ENCODE results near the gene SMIM28.

SMIM28 gene

DNA sequence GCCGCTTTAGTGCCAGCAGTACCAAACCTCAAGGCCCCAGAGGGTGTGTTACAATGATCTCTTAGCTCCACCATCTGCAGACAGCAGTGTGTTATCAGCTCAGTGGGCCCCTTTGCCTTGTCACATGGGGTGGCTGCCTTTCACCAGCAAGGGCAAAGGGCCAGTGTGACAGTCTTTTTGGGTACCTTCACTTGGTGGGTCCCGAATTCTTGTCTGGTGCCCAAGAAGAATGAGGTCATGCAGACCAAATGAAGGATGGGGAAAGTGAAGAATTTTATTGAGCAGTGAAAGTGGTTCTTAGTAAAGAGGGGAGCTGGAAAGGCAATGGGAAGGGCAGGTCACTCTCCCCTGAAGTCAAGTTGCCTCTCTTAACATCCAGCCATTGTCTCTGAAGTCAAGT lies 2.9 kb upstream of the SMIM28 start:
- no peak for DNase-seq

- no peak for DNase-seq
Observed at GRCh38 chr6:138377042-138377441, 663 bp upstream of the SMIM28 start.

DNA sequence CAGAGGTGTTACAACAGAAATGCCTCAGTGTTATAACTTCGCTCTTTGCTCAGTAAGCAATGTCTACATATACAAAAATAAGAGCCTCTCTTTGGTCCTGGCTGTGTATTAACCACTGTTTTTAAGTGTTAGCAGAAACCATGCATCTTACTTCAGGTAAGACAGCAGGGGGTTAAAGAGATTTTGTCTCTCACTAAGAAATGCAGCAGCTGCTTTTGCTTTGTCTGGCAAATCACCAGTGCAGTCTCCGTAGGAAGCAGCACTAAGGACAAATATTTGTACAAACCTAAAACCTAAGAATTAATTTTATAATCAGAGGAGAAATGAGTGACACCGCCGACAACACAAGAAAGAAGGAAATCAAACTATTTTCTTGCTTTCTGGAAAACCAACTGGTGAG lies 758 bp downstream of the SMIM28 start:
- no peak for DNase-seq

DNA sequence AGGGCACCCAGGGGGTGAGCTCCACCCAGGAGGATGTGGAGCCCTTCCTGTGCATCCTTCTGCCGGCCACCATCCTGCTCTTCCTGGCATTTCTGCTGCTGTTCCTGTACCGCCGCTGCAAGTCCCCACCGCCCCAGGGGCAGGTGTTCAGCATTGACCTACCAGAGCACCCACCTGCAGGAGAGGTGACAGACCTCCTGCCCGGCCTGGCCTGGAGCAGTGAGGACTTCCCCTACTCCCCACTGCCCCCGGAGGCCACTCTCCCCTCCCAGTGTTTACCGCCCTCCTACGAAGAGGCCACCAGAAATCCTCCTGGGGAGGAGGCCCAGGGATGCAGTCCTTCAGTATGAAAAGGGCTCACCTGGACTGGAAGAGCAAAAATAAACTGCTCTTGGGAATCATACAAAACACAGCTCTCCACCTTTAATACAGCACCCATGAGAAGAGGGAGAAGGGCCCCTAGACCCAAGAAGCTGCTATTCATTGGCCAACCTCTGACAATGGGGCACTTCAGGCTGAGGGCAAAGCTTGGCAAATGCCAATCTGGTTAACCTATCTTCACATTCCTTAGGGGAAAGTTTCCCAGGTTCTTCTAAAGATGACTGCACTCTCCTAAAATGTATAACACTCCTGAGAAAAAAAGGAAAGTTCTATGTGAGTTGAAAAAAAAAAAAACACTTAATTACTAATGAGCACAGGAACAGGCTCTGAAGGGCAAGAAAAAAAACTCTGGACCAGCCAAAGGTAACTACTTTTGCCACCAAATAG lies 5.0 kb downstream of the SMIM28 start:
- no peak for DNase-seq

DNA sequence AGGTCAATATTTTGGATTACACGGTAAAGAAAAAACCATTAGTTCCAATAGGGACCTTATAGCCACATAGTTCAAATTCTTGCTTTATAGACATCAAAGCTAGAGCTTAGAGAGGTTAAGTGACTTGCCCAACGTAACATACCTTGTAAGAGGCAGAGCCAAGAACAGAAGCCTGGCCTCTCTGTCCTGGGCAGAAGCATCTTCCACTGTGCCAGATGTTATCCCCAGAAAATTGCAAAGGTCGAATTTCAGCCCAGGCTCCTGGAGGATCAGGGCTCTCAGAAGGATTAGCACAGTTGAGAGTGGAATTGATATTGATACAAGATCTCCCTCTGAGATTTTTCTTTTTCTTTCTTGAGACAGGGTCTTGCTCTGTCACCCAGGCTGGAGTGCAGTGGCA lies 6.1 kb downstream of the SMIM28 start:
- no peak for DNase-seq

- DNase-seq, result no peak
Observed at GRCh38 chr6:138386897-138387296, 9.2 kb downstream of the SMIM28 start.

DNA sequence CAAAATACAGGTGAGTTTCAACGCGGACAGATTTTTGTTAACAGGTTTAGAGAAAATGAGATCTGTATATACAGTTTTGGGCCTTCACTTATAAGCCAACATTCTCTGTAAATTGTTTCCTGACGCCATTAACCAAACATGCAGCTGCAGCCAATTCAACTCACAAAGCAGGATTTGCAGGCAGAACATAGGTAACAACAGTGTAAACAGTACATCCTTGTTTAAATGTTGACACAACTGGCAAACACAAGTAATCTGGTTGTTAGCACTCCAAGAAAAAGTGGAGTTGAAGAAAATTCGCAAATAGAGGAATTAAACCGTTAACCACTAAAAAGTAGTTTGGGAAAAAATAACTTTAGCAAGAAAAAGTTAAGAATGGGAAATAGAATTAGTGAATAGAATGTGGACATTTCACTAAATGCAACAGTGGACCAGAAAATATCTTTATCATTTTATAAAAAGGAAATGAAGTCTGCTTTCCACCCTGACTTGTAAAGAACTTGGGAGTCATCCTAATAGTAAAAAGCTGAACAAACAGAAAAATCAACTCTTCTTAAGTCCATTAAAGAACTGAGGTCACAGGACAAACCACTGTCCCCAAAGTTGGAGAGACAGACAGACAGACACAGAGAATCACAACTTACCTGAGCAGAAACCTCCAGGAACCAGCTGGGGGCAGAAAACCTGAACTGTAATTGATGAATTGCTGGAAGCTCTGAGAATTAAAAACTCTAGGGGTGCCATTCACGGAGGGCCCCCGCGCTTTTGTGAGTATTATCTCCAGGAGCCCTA lies 10.1 kb downstream of the SMIM28 start:
- DNase-seq, result no peak

GRCh38 chr6:138389551-138389950 lies 11.8 kb downstream of the SMIM28 start:
- DNase-seq, result no peak

- no peak for DNase-seq
Observed at GRCh38 chr6:138393871-138394783, 16.4 kb downstream of the SMIM28 start.

DNA sequence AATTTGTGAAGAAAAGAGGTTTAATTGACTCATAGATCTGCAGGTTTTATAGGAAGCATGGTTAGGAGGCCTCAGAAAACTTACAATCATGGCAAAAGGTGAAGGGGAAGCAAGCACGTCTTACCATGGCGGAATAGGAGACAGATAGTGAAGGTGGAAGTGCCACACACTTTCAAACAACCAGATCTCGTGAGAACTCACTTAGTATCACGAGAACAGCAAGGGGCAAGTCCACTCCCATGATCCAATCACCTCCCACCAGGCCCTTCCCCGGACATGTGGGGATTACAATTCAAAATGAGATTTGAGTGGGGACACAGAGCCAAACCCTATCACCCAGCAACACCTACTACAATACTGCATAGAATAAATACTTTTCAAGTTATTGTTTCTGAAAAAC lies 19.0 kb downstream of the SMIM28 start:
- DNase-seq, result no peak

- DNase-seq, result no peak
Observed at GRCh38 chr6:138397128-138398122, 19.7 kb downstream of the SMIM28 start.

- DNase-seq, result no peak
Observed at GRCh38 chr6:138400326-138400725, 22.6 kb downstream of the SMIM28 start.

GRCh38 chr6:138401960-138402837 lies 24.5 kb downstream of the SMIM28 start:
- DNase-seq, result no peak

GRCh38 chr6:138402838-138403187 lies 25.1 kb downstream of the SMIM28 start:
- no peak for DNase-seq

GRCh38 chr6:138403324-138403800 lies 25.7 kb downstream of the SMIM28 start:
- DNase-seq, result no peak

DNA sequence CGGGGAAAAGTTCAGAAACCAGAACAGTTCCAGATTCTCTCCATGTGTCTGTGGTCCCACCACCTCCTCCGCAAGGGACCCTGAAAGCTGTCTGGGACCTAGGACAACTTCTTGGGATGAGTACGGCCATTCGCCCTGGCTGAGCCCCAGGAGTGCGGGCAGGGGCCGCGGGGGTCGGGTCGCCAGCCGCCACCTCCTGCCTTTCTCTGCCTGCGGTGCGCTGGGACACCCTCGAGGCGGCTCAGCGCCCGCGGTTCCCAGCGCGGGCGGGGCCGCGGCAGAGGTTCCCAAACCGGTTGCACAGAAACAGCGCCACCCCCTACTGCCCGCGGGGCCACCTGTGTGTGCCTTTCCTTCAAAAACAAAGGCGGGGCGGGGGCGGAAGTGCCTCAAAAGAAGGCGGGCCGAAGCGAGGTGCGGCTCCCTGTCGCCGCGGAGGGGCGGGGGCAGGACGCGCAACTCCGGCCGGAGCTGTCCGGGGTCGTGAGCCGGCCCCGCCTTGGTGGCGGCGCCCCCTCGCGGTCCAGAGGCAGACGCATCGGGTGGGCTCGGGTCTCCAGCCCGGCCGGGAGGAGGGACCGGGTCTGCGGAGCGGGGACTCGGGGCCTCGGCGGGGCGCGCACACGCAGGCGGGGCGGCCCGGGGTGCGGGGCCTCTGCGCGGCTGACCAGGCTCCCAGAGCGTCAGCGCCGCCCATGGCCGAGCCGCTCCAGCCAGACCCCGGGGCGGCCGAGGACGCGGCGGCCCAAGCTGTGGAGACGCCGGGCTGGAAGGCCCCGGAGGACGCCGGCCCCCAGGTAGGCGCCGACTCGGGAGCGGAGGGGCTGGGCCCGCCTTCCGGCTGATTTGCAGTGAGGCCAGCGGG lies 26.3 kb downstream of the SMIM28 start, which contains the start of gene HEBP2:
Gene HEBP2, plus strand, starts transcription at position 423 of the 865 bp plus-strand sequence. Its CDS starts 273 bp downstream, at position 696.
- DNase-seq, result peak; percentile 86 to 88

DNA sequence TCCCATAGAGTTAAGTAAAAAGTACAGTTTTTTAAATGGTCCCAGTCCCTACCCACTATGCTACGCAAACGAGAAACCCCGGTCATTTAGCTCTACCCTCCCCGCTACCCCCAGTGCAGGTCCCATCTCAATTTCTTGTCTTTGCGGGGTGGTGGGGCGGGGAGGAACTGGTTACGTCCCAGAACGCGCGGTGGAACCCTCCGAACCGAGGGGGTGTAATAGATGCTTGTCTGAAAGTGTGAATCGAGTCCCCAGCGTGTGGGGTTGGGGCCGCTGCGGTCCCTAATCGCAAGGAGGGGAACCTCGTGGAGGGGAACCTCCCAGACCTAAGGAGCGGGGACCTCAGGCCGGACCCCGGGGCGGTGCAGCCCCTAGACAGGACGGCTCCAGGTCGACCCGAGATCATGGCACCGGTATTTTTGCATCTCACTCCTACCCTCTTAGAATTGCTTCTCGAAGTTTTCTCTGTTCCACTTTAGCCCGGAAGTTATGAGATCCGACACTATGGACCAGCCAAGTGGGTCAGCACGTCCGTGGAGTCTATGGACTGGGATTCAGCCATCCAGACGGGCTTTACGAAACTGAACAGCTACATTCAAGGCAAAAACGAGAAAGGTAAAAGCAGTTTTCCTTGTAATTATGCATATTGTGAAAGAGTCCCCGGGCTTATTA lies 27.1 kb downstream of the SMIM28 start:
- no peak for DNase-seq

DNA sequence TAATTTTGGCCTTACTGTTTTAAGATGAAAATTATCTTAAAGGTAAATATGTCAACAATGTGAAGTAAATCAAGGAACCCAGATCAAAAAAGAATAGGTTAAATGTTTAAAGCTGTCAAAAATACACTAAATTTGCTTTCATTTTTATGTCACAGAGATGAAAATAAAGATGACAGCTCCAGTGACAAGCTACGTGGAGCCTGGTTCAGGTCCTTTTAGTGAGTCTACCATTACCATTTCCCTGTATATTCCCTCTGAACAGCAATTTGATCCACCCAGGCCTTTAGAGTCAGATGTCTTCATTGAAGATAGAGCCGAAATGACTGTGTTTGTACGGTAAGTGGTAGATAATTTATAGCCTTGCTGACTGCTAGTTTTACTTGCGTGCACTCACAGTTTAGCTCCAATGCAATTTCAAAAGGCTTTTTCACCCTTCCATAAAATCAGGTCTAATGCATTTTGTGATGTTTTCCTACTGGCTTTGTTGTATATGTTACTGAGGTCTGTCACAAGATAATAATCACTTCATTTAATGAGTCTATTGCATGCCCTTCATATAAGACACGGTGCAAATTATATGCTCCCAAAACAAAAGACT lies 28.2 kb downstream of the SMIM28 start:
- no peak for DNase-seq

DNA sequence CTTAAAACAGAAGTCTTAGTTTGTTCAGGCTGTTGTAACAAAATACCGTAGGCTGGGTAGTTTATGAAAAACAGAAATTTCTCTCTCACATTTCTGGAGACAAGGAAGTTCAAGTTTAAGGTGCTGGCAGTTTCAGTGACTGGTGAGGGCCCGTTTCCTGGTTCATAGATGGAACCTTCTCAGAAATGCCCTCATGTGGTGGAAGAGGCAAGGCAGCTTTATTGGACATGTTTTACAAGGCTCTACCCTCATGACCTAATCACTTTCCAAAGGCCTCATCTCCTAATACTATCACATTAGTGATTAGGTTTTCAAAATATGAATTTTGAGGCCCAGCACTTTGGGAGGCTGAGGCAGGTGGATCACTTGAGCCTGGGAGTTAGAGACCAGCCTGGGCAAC lies 28.7 kb downstream of the SMIM28 start:
- DNase-seq, result no peak

Measured in activated T-cell treated with anti-CD3 and anti-CD28 coated beads, Interleukin-2, amount 50 U/mL, for 48 hours (primary cell).